Stimulated activated CD4-positive, alpha-beta T cell treated with anti-CD3 and anti-CD28 coated beads, Interleukin-15, amount 100 ng/mL, for 24 hours (primary cell): ENCODE data around the gene HPGDS.
"Not testable (repeated sequence)": the region's sequence is repeated elsewhere in the genome, so short reads cannot be mapped to it uniquely, and the experiment has no call there.

Source experiments
- DNase-seq: peaks from one replicate; pipeline ENCODE4 v3.0.0-alpha.2; 2020

HPGDS gene

DNA sequence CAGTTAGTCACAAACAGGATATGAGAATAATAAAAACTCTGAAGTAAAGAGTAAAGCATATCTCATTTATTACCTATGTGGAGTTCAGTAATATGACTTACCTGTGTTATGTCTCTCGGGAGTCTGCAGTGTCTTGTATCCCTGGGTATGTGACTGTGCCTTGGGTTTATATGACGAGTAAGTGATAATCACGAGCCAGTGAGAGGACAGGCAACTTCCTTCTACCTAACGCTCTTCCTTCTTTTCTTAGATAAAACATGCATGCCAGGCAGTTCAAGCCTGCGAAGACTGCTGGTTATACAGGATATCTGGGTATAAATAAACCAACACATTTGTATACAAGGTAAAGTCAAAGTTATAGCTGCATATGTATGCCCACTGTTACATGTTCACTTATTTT is at the start of gene HPGDS:
HPGDS (minus strand) TSS at position 143 of the 400 bp plus-strand sequence. CDS start 8,207 bp downstream, outside the sequence.
- DNase-seq: no peak

- DNase-seq: peak; percentile 33
Observed at GRCh38 chr4:94390804-94391410, 48.3 kb upstream of the HPGDS start.

DNA sequence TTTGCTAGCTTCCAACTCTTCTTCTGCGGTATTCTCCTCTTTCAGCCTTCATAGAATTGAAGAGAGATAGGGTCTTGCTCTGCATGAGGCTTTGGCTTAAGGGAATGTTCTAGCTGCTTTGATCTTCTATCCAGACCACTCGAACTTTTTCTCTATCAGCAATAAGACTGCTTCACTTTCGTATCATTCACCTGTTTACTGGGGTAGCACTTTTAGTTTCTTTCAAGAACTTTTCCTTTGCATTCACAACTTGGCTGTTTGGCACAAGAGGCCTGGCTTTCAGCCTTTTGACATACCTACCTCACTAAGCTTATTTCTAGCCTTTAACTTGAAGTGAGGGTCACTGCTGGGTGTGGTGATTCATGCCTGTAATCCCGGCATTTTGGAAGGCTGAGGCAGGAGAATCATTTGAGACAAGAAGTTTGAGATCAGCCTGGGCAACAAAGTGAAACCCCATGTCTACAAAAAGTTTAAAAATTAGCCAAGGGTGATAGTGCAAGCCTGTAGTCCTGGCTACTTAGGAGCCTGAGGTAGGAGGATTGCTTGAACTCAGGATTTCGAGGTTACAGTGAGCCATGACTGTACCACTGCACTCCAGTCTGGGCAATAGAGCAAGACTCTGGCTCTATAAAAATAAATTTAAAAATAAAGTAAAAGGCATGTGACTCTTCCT is 47.1 kb upstream of the HPGDS start:
- no peak for DNase-seq

GRCh38 chr4:94387965-94388364 is 45.3 kb upstream of the HPGDS start:
- DNase-seq: not testable (repeated sequence)

- not testable (repeated sequence) for DNase-seq
Observed at GRCh38 chr4:94385452-94385851, 42.8 kb upstream of the HPGDS start.

- DNase-seq: not testable (repeated sequence)
Observed at GRCh38 chr4:94382891-94383290, 40.3 kb upstream of the HPGDS start.

DNA sequence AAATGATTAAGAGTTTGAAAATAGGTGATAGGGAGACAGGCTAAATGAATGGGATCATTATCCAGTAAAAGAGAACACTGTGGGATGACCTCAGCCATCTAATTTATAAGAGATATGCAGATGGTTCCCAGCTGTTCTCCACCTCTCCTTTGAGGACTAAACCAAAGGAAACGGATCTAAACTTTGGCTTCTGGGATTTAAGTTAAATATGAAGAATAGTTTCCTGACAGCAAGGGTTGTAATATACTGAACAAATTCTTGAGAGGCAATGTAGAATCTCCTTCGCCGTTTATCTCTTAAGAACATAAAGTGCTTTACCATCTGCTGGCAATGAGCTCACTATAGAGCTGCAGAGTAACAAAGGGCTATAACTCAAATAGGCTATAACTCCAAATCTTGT is 35.4 kb upstream of the HPGDS start:
- no peak for DNase-seq

GRCh38 chr4:94377294-94377693 is 34.7 kb upstream of the HPGDS start:
- DNase-seq: no peak

GRCh38 chr4:94375364-94375763 is 32.7 kb upstream of the HPGDS start:
- DNase-seq: no peak

DNA sequence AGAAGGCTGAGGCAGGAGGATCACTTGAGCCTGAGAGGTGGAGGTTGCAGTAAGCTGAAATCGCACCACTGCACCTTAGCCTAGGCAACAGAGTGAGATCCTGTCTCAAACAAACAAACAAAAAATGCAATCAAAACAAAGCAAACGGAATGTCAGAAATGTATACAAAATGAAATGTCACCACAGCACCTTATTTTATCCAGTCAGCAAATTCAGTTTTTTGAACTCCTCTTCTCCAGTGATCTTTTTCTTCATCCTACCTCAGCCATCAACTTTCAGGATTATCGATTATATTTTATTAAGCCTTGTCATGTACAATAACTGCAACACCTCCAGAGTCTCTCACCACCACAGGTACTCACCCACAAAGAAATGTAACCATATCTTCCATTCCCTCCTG is 31.1 kb upstream of the HPGDS start:
- no peak for DNase-seq

GRCh38 chr4:94372991-94373390 is 30.4 kb upstream of the HPGDS start:
- DNase-seq: no peak

- no peak for DNase-seq
Observed at GRCh38 chr4:94372228-94372978, 29.8 kb upstream of the HPGDS start.

GRCh38 chr4:94371290-94371689 is 28.7 kb upstream of the HPGDS start:
- DNase-seq: no peak

DNA sequence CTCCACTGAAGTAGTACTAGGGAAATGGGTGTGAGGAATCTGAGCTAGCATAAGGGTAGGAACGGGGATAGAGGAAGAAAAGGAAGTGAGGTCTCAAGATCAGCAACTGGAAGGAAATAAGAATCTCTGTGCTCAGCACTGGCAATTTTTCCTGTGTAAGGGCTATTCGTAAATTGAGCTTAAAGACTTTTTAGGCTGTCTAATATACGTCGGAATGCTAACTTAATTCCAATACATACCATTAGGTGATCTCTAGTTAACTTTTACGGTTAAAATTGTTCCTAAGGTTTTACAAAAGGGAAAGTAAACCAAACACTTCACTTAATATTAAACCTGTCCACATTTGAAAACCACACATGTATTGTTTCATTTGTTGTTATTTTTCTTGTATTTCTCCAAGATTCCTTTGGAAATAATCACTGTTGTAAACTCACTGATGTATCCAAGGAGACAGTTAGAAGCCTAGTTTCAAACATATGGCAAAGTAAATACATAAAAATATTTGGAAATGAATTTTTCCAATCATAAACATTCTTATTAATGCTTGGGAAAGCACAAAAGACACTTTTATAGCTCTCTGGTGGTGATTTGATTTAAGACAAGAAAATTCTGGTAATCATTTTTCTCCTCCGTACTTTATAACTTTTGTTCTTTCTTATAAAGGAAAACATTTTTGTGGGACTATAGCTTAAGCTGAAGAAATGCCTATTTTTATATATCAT is 28.1 kb upstream of the HPGDS start:
- DNase-seq: no peak

GRCh38 chr4:94369046-94369445 is 26.4 kb upstream of the HPGDS start:
- DNase-seq: no peak

DNA sequence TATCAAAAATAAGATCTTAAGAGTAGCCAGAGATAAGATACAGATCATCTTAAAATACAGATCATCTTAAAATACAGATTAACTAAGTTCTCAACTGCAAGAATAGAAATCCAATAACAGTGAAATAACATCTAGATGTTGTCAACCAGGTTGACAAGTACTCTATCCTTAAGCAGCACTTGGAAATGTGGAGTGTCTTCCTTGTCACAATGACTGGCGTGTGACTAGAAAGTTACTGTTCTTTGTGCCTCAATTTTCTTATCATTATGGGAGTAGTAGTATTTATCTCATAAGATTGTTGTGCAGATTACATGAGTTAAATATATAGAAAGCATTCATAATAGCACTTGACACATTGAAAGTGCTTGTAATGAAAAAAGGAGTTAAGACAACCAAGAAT is 25.8 kb upstream of the HPGDS start:
- DNase-seq: no peak

- no peak for DNase-seq
Observed at GRCh38 chr4:94365304-94365703, 22.7 kb upstream of the HPGDS start.

DNA sequence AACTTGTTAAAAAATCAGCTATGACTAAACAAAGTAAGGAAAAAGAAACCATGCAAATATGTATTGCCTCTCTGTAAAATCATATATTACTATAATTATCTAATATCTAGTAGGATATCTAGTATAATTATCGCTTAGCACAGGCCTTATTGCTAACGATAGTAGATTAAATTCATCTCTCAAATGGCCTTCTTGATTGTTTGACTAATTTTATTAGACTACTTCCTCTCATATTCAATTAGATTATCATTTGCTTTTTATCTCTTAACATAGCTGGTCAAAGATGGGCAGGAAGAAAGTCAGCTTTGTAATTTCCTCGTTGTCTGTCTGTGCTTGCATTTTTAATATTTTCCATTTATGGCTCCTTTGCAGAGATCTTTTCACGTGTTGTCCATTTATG is 21.9 kb upstream of the HPGDS start:
- no peak for DNase-seq

DNA sequence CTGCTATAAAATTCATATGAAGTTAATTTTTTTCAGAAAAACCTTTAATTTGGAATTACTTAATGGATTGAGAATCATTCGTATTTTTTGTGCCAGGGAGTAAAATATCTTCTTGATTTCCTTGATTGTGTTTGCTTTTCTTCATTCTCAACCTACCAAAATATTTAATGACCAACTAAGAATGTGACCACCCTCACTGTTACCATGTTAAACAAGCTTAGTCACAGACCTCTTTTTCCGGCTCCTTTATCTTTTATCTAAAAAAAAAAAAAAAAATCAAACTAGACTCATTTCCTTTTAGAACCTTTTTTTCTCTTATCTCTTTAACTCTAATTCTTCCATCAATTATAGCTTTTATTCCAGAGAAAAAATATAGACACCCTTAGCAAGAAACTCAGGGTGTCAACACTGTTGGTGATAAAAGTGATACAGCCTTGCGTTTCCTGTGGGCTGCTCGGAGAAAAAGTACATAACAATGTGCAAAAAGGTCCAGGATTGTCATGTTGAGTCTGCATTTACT is 20.6 kb upstream of the HPGDS start:
- DNase-seq: no peak

GRCh38 chr4:94359838-94360237 is 17.2 kb upstream of the HPGDS start:
- no peak for DNase-seq

- no peak for DNase-seq
Observed at GRCh38 chr4:94359221-94359620, 16.6 kb upstream of the HPGDS start.

GRCh38 chr4:94358101-94358500 is 15.5 kb upstream of the HPGDS start:
- DNase-seq: no peak

GRCh38 chr4:94357624-94358023 is 15.0 kb upstream of the HPGDS start:
- DNase-seq: no peak
